Measurements from ENCODE around the gene SLC30A7. TPM values are rescaled to one million over a fixed set of nuclear protein-coding genes. Genes with fewer than 3 reads are reported as not detected.

Gene SLC30A7
- total and polyA plus RNA-seq, 3 donors from 2014 or later, result 7.1 to 14.7 (median 14.1) TPM

- H3K9me3 ChIP-seq, result no peaks in the 10 kb centered on the region
- no peak overlapping the region for H3K4me3 ChIP-seq
- TF ChIP-seq POLR2A (IDR thresholded peaks at IDR 0.05) (no peak), CTCF (IDR thresholded peaks at IDR 0.05) (no peak)
- H3K36me3 ChIP-seq (ENCODE audit: low read depth, missing control alignments), result no peaks in the 10 kb centered on the region
- DNase-seq, result no peak
- H3K4me1 ChIP-seq, result no peaks in the 10 kb centered on the region
- 74 to 82% methylated on average over 1 of the region's 1 CpG for WGBS, 2 donors
- H3K27me3 ChIP-seq, result no peaks in the 10 kb centered on the region
- no peak overlapping the region for H3K27ac ChIP-seq
- intact Hi-C loops (cut with DNase I; ENCODE audit: low total_unique reads), result no loop called here
These were observed 117.9 kb downstream of the SLC30A7 start for GRCh38 chr1:101013776-101014175.

GRCh38 chr1:101017448-101017847, 121.6 kb downstream of the SLC30A7 start:
- Histone ChIP-seq H3K9me3 (no peaks in the 10 kb centered on the region), H3K4me3 (no peak overlapping the region), H3K4me1 (no peaks in the 10 kb centered on the region), H3K36me3 (ENCODE audit: low read depth, missing control alignments) (no peaks in the 10 kb centered on the region), H3K27me3 (no peaks in the 10 kb centered on the region), H3K27ac (no peak overlapping the region)
- intact Hi-C loops (cut with DNase I; ENCODE audit: low total_unique reads), result no loop called here
- DNase-seq, result no peak
- WGBS, 2 donors, result 91 to 94% methylated on average over 1 of the region's 1 CpG
- TF ChIP-seq POLR2A (IDR thresholded peaks at IDR 0.05), result no peak
- no peak for TF ChIP-seq CTCF (IDR thresholded peaks at IDR 0.05)

- intact Hi-C loops (cut with DNase I; ENCODE audit: low total_unique reads), result no loop called here
- no peaks in the 10 kb centered on the region for H3K9me3 ChIP-seq
- H3K27me3 ChIP-seq, result no peaks in the 10 kb centered on the region
- WGBS, 2 donors, result 91 to 93% methylated on average over 3 of the region's 3 CpGs
- no peak for DNase-seq
- TF ChIP-seq CTCF (IDR thresholded peaks at IDR 0.05) (no peak), POLR2A (IDR thresholded peaks at IDR 0.05) (no peak)
- H3K36me3 ChIP-seq (ENCODE audit: low read depth, missing control alignments), result no peaks in the 10 kb centered on the region
- no peak overlapping the region for H3K4me3 ChIP-seq
- no peak overlapping the region for H3K27ac ChIP-seq
- H3K4me1 ChIP-seq, result no peaks in the 10 kb centered on the region
These were observed 126.4 kb downstream of the SLC30A7 start for GRCh38 chr1:101022294-101022693.

GRCh38 chr1:101025283-101025656, 129.4 kb downstream of the SLC30A7 start:
- H3K4me1 ChIP-seq, result no peaks in the 10 kb centered on the region
- H3K4me3 ChIP-seq, result peak overlapping the region; percentile 64 to 72
- H3K27ac ChIP-seq, result peak overlapping the region; percentile 40 to 63
- no peaks in the 10 kb centered on the region for H3K9me3 ChIP-seq
- peak; percentile 36 for DNase-seq
- no peaks in the 10 kb centered on the region for H3K36me3 ChIP-seq (ENCODE audit: low read depth, missing control alignments)
- WGBS, 2 donors, result 0% methylated on average over 9 of the region's 9 CpGs
- no peaks in the 10 kb centered on the region for H3K27me3 ChIP-seq
- TF ChIP-seq POLR2A (IDR thresholded peaks at IDR 0.05) (no peak), CTCF (IDR thresholded peaks at IDR 0.05) (no peak)
- intact Hi-C loops (cut with DNase I; ENCODE audit: low total_unique reads), result no loop called here

GRCh38 chr1:101025657-101026429, 130.0 kb downstream of the SLC30A7 start, which contains the start of gene DPH5:
Gene DPH5 (minus strand): TSS chr1:101025784. CDS start chr1:101025443, 341 bp downstream.
- Histone ChIP-seq H3K36me3 (ENCODE audit: low read depth, missing control alignments) (no peaks in the 10 kb centered on the region), H3K9me3 (no peaks in the 10 kb centered on the region), H3K4me3 (peak within 1 kb of the TSS; percentile 64 to 72), H3K4me1 (no peaks in the 10 kb centered on the region), H3K27me3 (no peaks in the 10 kb centered on the region), H3K27ac (peak within 1 kb of the TSS; percentile 40 to 63)
- peak; percentile 95 for DNase-seq
- WGBS, 2 donors, result 0 to 1% methylated on average over 25 to 37 of the region's 37 CpGs
- no peak for TF ChIP-seq CTCF (IDR thresholded peaks at IDR 0.05)
- TF ChIP-seq POLR2A (IDR thresholded peaks at IDR 0.05), result no peak
- intact Hi-C loops (cut with DNase I; ENCODE audit: low total_unique reads), result no loop called here

Measured in testis (tissue), 3 donors.